AG10803 (cell line): ENCODE measurements around the gene SLC5A8.

Experiments
- DNase-seq: peaks from one replicate; pipeline ENCODE4 v3.0.0; 2010; ENCODE audit warnings: low read depth
- H3K4me3 ChIP-seq: 2 replicates; pipeline ENCODE4 v1.5.1; 2011; ENCODE audit warnings: mild to moderate bottlenecking, low read length, control low read depth
- CTCF ChIP-seq: conservative IDR thresholded peaks from 2 replicates; pipeline ENCODE4 v1.5.1; 2011; ENCODE audit warnings: mild to moderate bottlenecking, low read length, control low read depth, inconsistent platforms

SLC5A8 gene

DNA sequence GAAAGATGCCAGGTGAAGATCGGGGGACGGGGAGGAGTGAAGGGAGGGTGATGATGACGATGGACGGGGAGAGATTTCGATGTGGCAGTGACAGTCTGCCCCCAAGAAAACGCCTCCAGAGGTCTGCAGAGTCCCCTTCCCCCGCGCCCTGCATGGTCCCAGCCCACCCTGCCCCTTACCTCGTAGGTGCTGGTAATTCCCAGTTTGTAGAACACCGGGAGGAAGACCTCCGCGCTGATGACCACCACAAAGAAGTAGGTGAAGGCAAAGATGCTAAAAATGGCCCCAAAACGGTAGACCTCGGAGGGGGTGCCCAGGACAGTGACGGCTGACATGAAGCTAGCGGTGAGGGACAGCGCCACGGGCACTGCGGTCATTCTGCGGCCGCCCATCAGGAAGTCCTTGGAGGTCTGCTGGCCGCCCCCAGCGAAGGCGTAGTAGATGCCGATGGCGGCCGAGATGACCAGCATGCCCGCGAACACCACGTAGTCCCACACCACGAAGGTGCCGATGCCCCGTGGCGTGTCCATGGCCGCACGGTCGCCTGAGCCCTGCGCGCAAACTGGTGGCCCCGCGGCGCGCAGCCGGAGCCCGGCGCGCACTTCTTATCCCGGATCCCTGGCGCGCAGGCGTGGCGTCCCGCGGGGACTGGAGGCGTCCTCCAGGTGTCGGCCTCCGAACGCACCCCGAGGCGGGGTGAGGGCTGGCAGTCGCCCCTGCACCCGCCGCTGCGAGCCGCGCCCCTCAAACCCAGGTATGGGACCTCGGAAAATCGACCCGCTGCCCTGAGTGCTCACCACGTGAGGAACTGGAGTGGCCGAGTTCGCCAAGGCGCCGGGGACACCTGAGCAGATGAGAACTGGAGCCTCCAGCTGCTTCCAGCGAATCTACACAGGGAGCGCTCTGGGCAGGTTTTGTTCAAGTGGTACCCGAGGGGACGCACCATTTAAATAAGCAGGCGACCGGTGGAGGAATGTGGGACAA lies at the start of gene SLC5A8:
Gene SLC5A8, minus strand, starts transcription at position 920 of the 984 bp plus-strand sequence. Its CDS starts 390 bp downstream, at position 530.
- no peak within 1 kb of the TSS for H3K4me3 ChIP-seq
- DNase-seq, result no peak
- TF ChIP-seq CTCF, result no peak

GRCh38 chr12:101257357-101257756 lies 47.3 kb upstream of the SLC5A8 start:
- no peak overlapping the region for H3K4me3 ChIP-seq
- no peak for DNase-seq
- TF ChIP-seq CTCF, result no peak

- H3K4me3 ChIP-seq, result no peak overlapping the region
- no peak for TF ChIP-seq CTCF
- peak; percentile 8 for DNase-seq
These were observed 46.2 kb upstream of the SLC5A8 start for GRCh38 chr12:101256266-101256665.

GRCh38 chr12:101243616-101244015 lies 33.6 kb upstream of the SLC5A8 start:
- no peak overlapping the region for H3K4me3 ChIP-seq
- DNase-seq, result no peak
- TF ChIP-seq CTCF, result no peak

DNA sequence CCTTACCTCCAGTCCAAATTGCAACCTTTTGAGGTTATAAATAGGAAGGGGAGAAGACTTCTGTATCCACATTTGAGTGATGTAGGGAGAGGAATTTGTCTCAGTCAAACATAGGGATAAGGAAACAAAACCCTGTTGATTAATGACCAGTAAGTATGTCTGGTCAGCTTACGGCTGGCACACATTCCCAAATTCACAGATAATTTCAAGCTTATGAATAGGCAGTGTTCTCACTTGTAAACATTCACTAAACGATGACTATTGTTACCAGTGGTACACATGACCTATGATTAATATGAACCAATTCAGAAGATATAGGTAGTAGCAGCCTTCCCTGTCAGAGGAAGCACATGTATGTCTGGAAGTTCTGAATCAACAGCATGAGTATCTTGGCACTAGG lies 33.0 kb upstream of the SLC5A8 start:
- no peak for DNase-seq
- no peak overlapping the region for H3K4me3 ChIP-seq
- no peak for TF ChIP-seq CTCF

GRCh38 chr12:101238800-101239329 lies 28.8 kb upstream of the SLC5A8 start:
- H3K4me3 ChIP-seq, result no peak overlapping the region
- DNase-seq, result no peak
- no peak for TF ChIP-seq CTCF

DNA sequence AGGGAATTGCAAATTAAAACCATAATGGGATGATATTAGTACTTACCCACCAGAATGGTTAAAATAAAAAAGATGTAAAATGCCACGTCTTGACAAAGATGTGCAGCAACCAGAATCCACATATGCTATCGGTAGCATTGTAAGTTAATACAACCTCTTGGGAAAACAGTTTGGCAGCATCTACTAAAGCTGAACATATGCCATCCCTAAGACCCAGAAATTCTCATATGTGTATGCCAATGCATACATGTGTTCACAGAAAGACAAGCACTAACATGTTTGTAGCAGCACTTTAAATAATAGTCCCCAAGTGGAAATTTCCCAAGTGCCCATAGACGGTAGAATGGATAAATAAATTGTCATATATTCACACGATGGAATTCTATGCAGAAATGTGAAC lies 28.3 kb upstream of the SLC5A8 start:
- TF ChIP-seq CTCF, result no peak
- DNase-seq, result no peak
- H3K4me3 ChIP-seq, result no peak overlapping the region
